Thyroid gland (tissue), 4 donors: Measurements from ENCODE around the gene RTL1. TPM values are rescaled to one million over a fixed set of nuclear protein-coding genes. Genes with fewer than 3 reads are reported as not detected.

ENCODE experiments used
- DNase-seq, 2 donors: peaks; one replicate each; pipeline ENCODE4 v3.0.0-alpha.2; 2019
- H3K27ac ChIP-seq, 3 donors: fragments of 200-600 bp; sonication (generic); 1 replicate in 2 of 3; 2 replicates in 1 of 3; pipeline ENCODE4 v1.5.1; 2016 to 2019; ENCODE audit warnings: mild to moderate bottlenecking in 1 of 3, moderate library complexity in 1 of 3
- H3K27me3 ChIP-seq: fragments of 200-600 bp; sonication (generic); one replicate; pipeline ENCODE4 v1.5.1; 2019
- H3K36me3 ChIP-seq, 2 donors: fragments of 200-600 bp; sonication (generic); one replicate each; pipeline ENCODE4 v1.5.1; 2016 to 2019
- H3K4me1 ChIP-seq, 2 donors: fragments of 200-600 bp; sonication (generic); one replicate each; pipeline ENCODE4 v1.5.1; 2017 to 2019
- H3K4me3 ChIP-seq, 3 donors: fragments of 200-600 bp; sonication (generic); replicated peaks in 1 of 3; 1 replicate in 2 of 3; 2 replicates in 1 of 3; pipeline ENCODE4 v1.5.1; 2016; ENCODE audit warnings: mild to moderate bottlenecking in 1 of 3
- H3K9me3 ChIP-seq: fragments of 200-600 bp; sonication (generic); one replicate; pipeline ENCODE4 v1.5.1; 2017
- CTCF ChIP-seq, 6 experiments: fragments of 200-600 bp in 3 of 6; fragments of 450-650 bp in 3 of 6; sonication (generic) in 3 of 6; IDR thresholded peaks; one replicate each; pipeline ENCODE4 v1.5.1; 2016 to 2019; ENCODE audit warnings: antibody characterized with exemption in 6 of 6, mild to moderate bottlenecking in 2 of 6, inconsistent platforms in 1 of 6, moderate library complexity in 1 of 6
- POLR2A ChIP-seq, 2 donors: fragments of 450-650 bp; IDR thresholded peaks; one replicate each; pipeline ENCODE4 v1.6.1; 2017; ENCODE audit warnings: antibody characterized with exemption in 2 of 2, mild to moderate bottlenecking in 2 of 2, moderate library complexity in 1 of 2
- WGBS, 2 donors: methylation state at CpG; one replicate each; pipeline ENCODE4 v1.1.5; 2017; 5-methylcytosine and 5-hydroxymethylcytosine counted together
- intact Hi-C: fragments of 100-400 bp; cut with DNase I; formaldehyde crosslinking; loops from one replicate; pipeline ENCODE4 v1.15.1; 2023
- total RNA-seq, 4 donors: library from RNA; depleted of rRNA; stranded (reverse); fragments of >200 nt; gene quantifications; one replicate each; pipeline ENCODE4 v1.2.3, GENCODE V29; 2016

RTL1 gene
- total RNA-seq, 4 donors from 2014 or later: not detected

GRCh38 chr14:100865682-100866591, 37.6 kb downstream of the RTL1 start:
- TF ChIP-seq CTCF (IDR thresholded peaks at IDR 0.05) (no peak), POLR2A (IDR thresholded peaks at IDR 0.05) (no peak)
- no peak overlapping the region for H3K27ac ChIP-seq
- DNase-seq: no peak

GRCh38 chr14:100864960-100865681, 38.4 kb downstream of the RTL1 start:
- Histone ChIP-seq H3K9me3 (no peaks in the 10 kb centered on the region), H3K36me3 (no peaks in the 10 kb centered on the region), H3K4me3 (no peak overlapping the region), H3K27me3 (no peaks in the 10 kb centered on the region), H3K4me1 (no peaks in the 10 kb centered on the region), H3K27ac (no peak overlapping the region)
- no peak for DNase-seq
- intact Hi-C loops: no loop called here
- WGBS, 2 donors: 69 to 81% methylated on average over 5 to 9 of the region's 9 CpGs
- TF ChIP-seq CTCF (IDR thresholded peaks at IDR 0.05) (no peak), POLR2A (IDR thresholded peaks at IDR 0.05) (no peak)

More at GRCh38 chr14:100865682-100866591, 37.6 kb downstream of the RTL1 start:
- 80 to 85% methylated on average over 16 to 21 of the region's 22 CpGs for WGBS, 2 donors
- no peak overlapping the region for H3K4me3 ChIP-seq
- intact Hi-C loops: no loop called here
- H3K9me3 ChIP-seq: no peaks in the 10 kb centered on the region
- H3K27me3 ChIP-seq: no peaks in the 10 kb centered on the region
- no peaks in the 10 kb centered on the region for H3K36me3 ChIP-seq
- H3K4me1 ChIP-seq: no peaks in the 10 kb centered on the region

GRCh38 chr14:100864206-100864605, 39.3 kb downstream of the RTL1 start:
- Histone ChIP-seq H3K9me3 (no peaks in the 10 kb centered on the region), H3K27ac (no peak overlapping the region), H3K36me3 (no peaks in the 10 kb centered on the region), H3K27me3 (no peaks in the 10 kb centered on the region), H3K4me3 (no peak overlapping the region), H3K4me1 (no peaks in the 10 kb centered on the region)
- intact Hi-C loops: no loop called here
- 94 to 95% methylated on average over 8 to 9 of the region's 10 CpGs for WGBS, 2 donors
- DNase-seq: no peak
- TF ChIP-seq CTCF (IDR thresholded peaks at IDR 0.05): no peak
- no peak for TF ChIP-seq POLR2A (IDR thresholded peaks at IDR 0.05)

GRCh38 chr14:100862793-100863192, 40.7 kb downstream of the RTL1 start:
- intact Hi-C loops: no loop called here
- whole genome bisulfite sequencing, 2 donors: 94 to 100% methylated on average over 2 of the region's 2 CpGs

More at GRCh38 chr14:100862793-100863192, 40.7 kb downstream of the RTL1 start:
- H3K27me3 ChIP-seq: no peaks in the 10 kb centered on the region
- no peak for DNase-seq
- no peak overlapping the region for H3K27ac ChIP-seq
- H3K9me3 ChIP-seq: no peaks in the 10 kb centered on the region
- no peak for TF ChIP-seq CTCF (IDR thresholded peaks at IDR 0.05)
- no peak for TF ChIP-seq POLR2A (IDR thresholded peaks at IDR 0.05)
- no peaks in the 10 kb centered on the region for H3K36me3 ChIP-seq
- H3K4me3 ChIP-seq: no peak overlapping the region
- no peaks in the 10 kb centered on the region for H3K4me1 ChIP-seq
